Fibroblast of peridontal ligament (primary cell): ENCODE data around the gene MMS19.
"Not testable (repeated sequence)": the region's sequence is repeated elsewhere in the genome, so short reads cannot be mapped to it uniquely, and the experiment has no call there.

ENCODE experiments used
- DNase-seq: peaks from one replicate; pipeline ENCODE4 v3.0.0-alpha.2; 2010; ENCODE audit errors: extremely low read depth

Gene MMS19

GRCh38 chr10:97498076-97498840, at the start of gene MMS19:
Gene MMS19, minus strand, starts transcription at chr10:97498422. Its CDS starts 38 bp downstream, at chr10:97498384.
- peak; percentile 97 for DNase-seq

- no peak for DNase-seq
These were observed 49.7 kb upstream of the MMS19 start for GRCh38 chr10:97547962-97548361.

- DNase-seq, result no peak
These were observed 49.0 kb upstream of the MMS19 start for GRCh38 chr10:97547271-97547600.

- DNase-seq, result no peak
These were observed 48.4 kb upstream of the MMS19 start for GRCh38 chr10:97546456-97547270.

- peak; percentile 93 for DNase-seq
These were observed 44.9 kb upstream of the MMS19 start for GRCh38 chr10:97543025-97543546.

GRCh38 chr10:97542169-97543024, 44.2 kb upstream of the MMS19 start:
- DNase-seq, result peak; percentile 93

- DNase-seq, result no peak
These were observed 42.7 kb upstream of the MMS19 start for GRCh38 chr10:97540669-97541500.

- peak; percentile 73 for DNase-seq
These were observed 41.4 kb upstream of the MMS19 start for GRCh38 chr10:97539523-97540200.

- DNase-seq, result no peak
These were observed 40.6 kb upstream of the MMS19 start for GRCh38 chr10:97538839-97539238.

- DNase-seq, result no peak
These were observed 40.2 kb upstream of the MMS19 start for GRCh38 chr10:97538411-97538810.

GRCh38 chr10:97537186-97537869, 39.1 kb upstream of the MMS19 start:
- DNase-seq, result no peak

- no peak for DNase-seq
These were observed 36.6 kb upstream of the MMS19 start for GRCh38 chr10:97534746-97535367.

GRCh38 chr10:97533888-97534287, 35.7 kb upstream of the MMS19 start:
- no peak for DNase-seq

GRCh38 chr10:97532935-97533671, 34.9 kb upstream of the MMS19 start:
- peak; percentile 77 for DNase-seq

GRCh38 chr10:97531401-97531986, 33.3 kb upstream of the MMS19 start:
- no peak for DNase-seq

GRCh38 chr10:97529685-97530465, 31.7 kb upstream of the MMS19 start:
- no peak for DNase-seq

GRCh38 chr10:97528876-97529275, 30.7 kb upstream of the MMS19 start:
- not testable (repeated sequence) for DNase-seq
